HCT116 (cell line): ENCODE results near the gene LINGO3. TPM values are rescaled to one million over a fixed set of nuclear protein-coding genes. Genes with fewer than 3 reads are reported as not detected.

ENCODE experiments used
- ATAC-seq: fragments of 200-7000 bp; cut with Tn5 transposase; 2 replicates; pipeline ENCODE4 v1.9.1; 2020; ENCODE audit warnings: mild to moderate bottlenecking, moderate library complexity
- BruUV-seq: library from RNA; stranded (reverse); fragments of 400-500 nt; replicated peaks from 2 replicates; lab custom pipeline; 2021; lab: Mats Ljungman, UMichigan
- CTCF ChIA-PET: fragments of 300-600 bp; sonication (Branson Sonifier 250); formaldehyde crosslinking; loops from one replicate; lab custom pipeline; 2021; ENCODE audit warnings: antibody characterized with exemption; lab: Charles Lee
- POLR2A ChIA-PET: fragments of 300-600, 350-600 bp; sonication (Branson Sonifier 250); formaldehyde crosslinking; loops from one replicate; lab custom pipeline; 2021; ENCODE audit warnings: antibody characterized with exemption; lab: Charles Lee
- RAD21 ChIA-PET, 2 experiments: fragments of 300-600 bp; sonication (Branson Sonifier 250); formaldehyde crosslinking; loops; one replicate each; lab custom pipeline; 2023; ENCODE audit warnings: low total read pairs in 2 of 2; ENCODE audit not compliant: uncharacterized antibody in 2 of 2, unreplicated experiment in 2 of 2, low non-redundant PET in 1 of 2; lab: Charles Lee
- DNase-seq: peaks from one replicate; pipeline ENCODE4 v3.0.0-alpha.2; 2010; ENCODE audit warnings: low read depth, low spot score
- H2AFZ ChIP-seq: fragments of 200-600 bp; shearing (Covaris generic), sonication (generic); 2 replicates; pipeline ENCODE4 v1.6.1; 2017; ENCODE audit warnings: low read depth, mixed run types, mixed read lengths, antibody characterized with exemption, low read length; ENCODE audit not compliant: poor library complexity, severe bottlenecking
- H3K27ac ChIP-seq: 2 replicates; pipeline ENCODE4 v1.5.1; 2012; ENCODE audit warnings: low read depth, low read length
- H3K27me3 ChIP-seq: fragments of 200-600 bp; sonication (generic); 2 replicates; pipeline ENCODE4 v1.6.1; 2016; ENCODE audit warnings: mixed run types, low read length, mixed read lengths; ENCODE audit not compliant: insufficient read depth
- H3K36me3 ChIP-seq, 2 experiments: fragments of 200-500 bp in 1 of 2; fragments of 200-600 bp in 1 of 2; sonication (Bioruptor generic) in 1 of 2; sonication (generic) in 1 of 2; 2 replicates each; pipeline versions ENCODE4 v1.5.1 to v1.6.1; 2014 to 2016; ENCODE audit warnings: low read length in 2 of 2, inconsistent platforms in 1 of 2, mixed read lengths in 1 of 2, mixed run types in 1 of 2; ENCODE audit not compliant: insufficient read depth in 2 of 2, control insufficient read depth in 1 of 2
- H3K4me1 ChIP-seq, 2 experiments: fragments of 200-600 bp in 1 of 2; sonication (generic) in 1 of 2; 2 replicates each; pipeline versions ENCODE4 v1.5.1 to v1.6.1; 2012 to 2017; ENCODE audit warnings: low read length in 2 of 2, inconsistent platforms in 1 of 2, mild to moderate bottlenecking in 1 of 2, mixed read lengths in 1 of 2, mixed run types in 1 of 2, moderate library complexity in 1 of 2; ENCODE audit not compliant: insufficient read depth in 2 of 2, control insufficient read depth in 1 of 2
- H3K4me2 ChIP-seq: fragments of 200-600 bp; sonication (generic); 2 replicates; pipeline ENCODE4 v1.6.1; 2017; ENCODE audit warnings: mixed run types, low read length, mixed read lengths
- H3K4me3 ChIP-seq, 2 experiments: fragments of 200-600 bp in 1 of 2; sonication (generic) in 1 of 2; replicated peaks in 1 of 2; 2 replicates each; pipeline ENCODE4 v1.5.1; 2011 to 2016; ENCODE audit warnings: low read length in 2 of 2, control low read depth in 1 of 2, low read depth in 1 of 2, mild to moderate bottlenecking in 1 of 2, mixed read lengths in 1 of 2, mixed run types in 1 of 2
- H3K79me2 ChIP-seq: fragments of 200-600 bp; sonication (generic); 2 replicates; pipeline ENCODE4 v1.6.1; 2017; ENCODE audit warnings: mild to moderate bottlenecking, mixed run types, low read length, moderate library complexity, mixed read lengths; ENCODE audit not compliant: insufficient read depth
- H3K9ac ChIP-seq: fragments of 200-600 bp; sonication (generic); 2 replicates; pipeline ENCODE4 v1.6.1; 2016; ENCODE audit warnings: low read length, mixed read lengths
- H3K9me2 ChIP-seq: fragments of 200-600 bp; sonication (generic), shearing (Covaris generic); 2 replicates; pipeline ENCODE4 v1.6.1; 2017; ENCODE audit warnings: mixed run types, mild to moderate bottlenecking, moderate library complexity; ENCODE audit not compliant: insufficient read depth
- H3K9me3 ChIP-seq, 2 experiments: fragments of 200-500 bp in 1 of 2; fragments of 200-600 bp in 1 of 2; sonication (Bioruptor generic) in 1 of 2; sonication (generic) in 1 of 2; 2 replicates each; pipeline ENCODE4 v1.6.1; 2014 to 2017; ENCODE audit warnings: low read length in 2 of 2, mixed read lengths in 2 of 2, inconsistent platforms in 1 of 2, low read depth in 1 of 2, mild to moderate bottlenecking in 1 of 2, mixed run types in 1 of 2, moderate library complexity in 1 of 2; ENCODE audit not compliant: control insufficient read depth in 1 of 2, insufficient read depth in 1 of 2
- H4K20me1 ChIP-seq: fragments of 200-600 bp; sonication (generic), shearing (Covaris generic); 2 replicates; pipeline ENCODE4 v1.6.1; 2017; ENCODE audit warnings: mixed run types, mild to moderate bottlenecking, moderate library complexity; ENCODE audit not compliant: insufficient read depth
- EGR1 ChIP-seq: IDR thresholded peaks from 2 replicates; pipeline ENCODE4 v1.6.1; 2012; ENCODE audit warnings: low read depth
- EZH2 ChIP-seq: fragments of 200-600 bp; sonication (generic); IDR thresholded peaks from 2 replicates; pipeline ENCODE4 v1.6.1; 2017; ENCODE audit warnings: antibody characterized with exemption, mixed run types
- EZH2phosphoT487 ChIP-seq: fragments of 200-600 bp; IDR thresholded peaks from 2 replicates; pipeline ENCODE4 v1.6.1; 2018; ENCODE audit warnings: antibody characterized with exemption, borderline replicate concordance
- POLR2AphosphoS5 ChIP-seq: IDR thresholded peaks from 2 replicates; pipeline ENCODE4 v1.6.1; 2011; ENCODE audit warnings: mild to moderate bottlenecking, low read depth, low read length, moderate library complexity
- RAD21 ChIP-seq: IDR thresholded peaks from 2 replicates; pipeline ENCODE4 v1.6.1; 2012; ENCODE audit warnings: low read depth, mild to moderate bottlenecking
- SIN3A ChIP-seq: IDR thresholded peaks from 2 replicates; pipeline ENCODE4 v1.6.1; 2012; ENCODE audit warnings: low read depth
- ZFX ChIP-seq: fragments of 450-650 bp; IDR thresholded peaks from 2 replicates; pipeline ENCODE4 v1.6.1; 2017
- intact Hi-C: fragments of 100-400 bp; cut with micrococcal nuclease; formaldehyde crosslinking; loops from 2 replicates; pipeline ENCODE4 v1.10.0; 2022
- total RNA-seq: library from RNA; stranded (reverse); gene quantifications from one replicate; pipeline ENCODE4 v1.2.1, GENCODE V29; 2021; ENCODE audit not compliant: unreplicated experiment
- TF ChIP-seq, protein P1 (sequence below), 3 experiments: fragments of 200-600 bp in 1 of 3; sonication (generic) in 1 of 3; IDR thresholded peaks in 2 of 3; conservative IDR thresholded peaks in 1 of 3; 2 replicates each; pipeline ENCODE4 v1.5.1; 2012 to 2017; ENCODE audit warnings: low read depth in 2 of 3, low read length in 2 of 3, antibody characterized with exemption in 1 of 3, borderline replicate concordance in 1 of 3, control low read depth in 1 of 3, mild to moderate bottlenecking in 1 of 3, mixed read lengths in 1 of 3, mixed run types in 1 of 3, moderate library complexity in 1 of 3; ENCODE audit not compliant: insufficient read depth in 1 of 3
- TF ChIP-seq, protein P2 (sequence below): IDR thresholded peaks from 2 replicates; pipeline ENCODE4 v1.6.1; 2012

Gene LINGO3
- total RNA-seq, 1 experiment from 2014 or later: not detected

DNA sequence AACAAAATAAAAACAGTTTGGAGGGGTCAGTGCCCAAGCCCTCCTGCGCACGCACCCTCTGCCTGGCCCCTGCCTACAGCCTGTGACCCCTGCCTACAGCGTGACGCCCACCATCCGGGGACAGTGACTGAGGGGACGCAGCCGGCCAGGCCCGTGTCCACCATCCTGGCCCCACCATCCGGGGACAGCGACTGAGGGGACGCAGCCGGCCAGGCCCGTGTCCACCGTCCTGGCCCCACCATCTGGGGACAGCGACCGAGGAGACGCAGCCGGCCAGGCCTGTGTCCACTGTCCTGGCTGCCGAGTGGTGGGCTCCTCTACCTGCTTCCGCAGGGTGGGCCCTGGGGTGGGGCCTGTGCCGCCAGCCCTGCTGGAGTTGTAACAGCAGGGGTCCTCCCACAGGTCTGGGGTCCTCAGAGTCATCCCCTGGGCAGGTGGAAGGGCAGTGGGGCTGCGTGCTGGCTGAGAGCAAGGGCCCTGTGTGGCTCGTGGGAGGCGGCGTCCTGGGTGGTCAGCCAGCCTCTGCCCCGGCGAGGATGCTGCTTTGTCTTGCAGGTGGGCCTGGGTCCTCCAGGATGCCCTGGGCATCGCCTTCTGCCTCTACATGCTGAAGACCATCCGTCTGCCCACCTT lies 34.8 kb upstream of the LINGO3 start:
- ChIA-PET RAD21 (no interaction called here), POLR2A (no interaction called here), CTCF (no interaction called here)
- no peak for DNase-seq
- Histone ChIP-seq H3K4me3 (no peak overlapping the region), H3K79me2 (no peaks in the 10 kb centered on the region), H3K27me3 (no peaks in the 10 kb centered on the region), H3K27ac (no peak overlapping the region), H3K9me2 (no peaks in the 10 kb centered on the region), H3K9me3 (no peaks in the 10 kb centered on the region), H2AFZ (no peak overlapping the region), H3K4me1 (peaks cover 5 to 8% of the 10 kb centered on the region in 2 experiments; a peak in 3 of 4 replicates), H4K20me1 (no peaks in the 10 kb centered on the region), H3K4me2 (no peak overlapping the region), H3K9ac (no peak overlapping the region), H3K36me3 (no peaks in the 10 kb centered on the region)
- no TSS peak for BruUV-seq
- no peak for ATAC-seq
- TF ChIP-seq, protein P1, sequence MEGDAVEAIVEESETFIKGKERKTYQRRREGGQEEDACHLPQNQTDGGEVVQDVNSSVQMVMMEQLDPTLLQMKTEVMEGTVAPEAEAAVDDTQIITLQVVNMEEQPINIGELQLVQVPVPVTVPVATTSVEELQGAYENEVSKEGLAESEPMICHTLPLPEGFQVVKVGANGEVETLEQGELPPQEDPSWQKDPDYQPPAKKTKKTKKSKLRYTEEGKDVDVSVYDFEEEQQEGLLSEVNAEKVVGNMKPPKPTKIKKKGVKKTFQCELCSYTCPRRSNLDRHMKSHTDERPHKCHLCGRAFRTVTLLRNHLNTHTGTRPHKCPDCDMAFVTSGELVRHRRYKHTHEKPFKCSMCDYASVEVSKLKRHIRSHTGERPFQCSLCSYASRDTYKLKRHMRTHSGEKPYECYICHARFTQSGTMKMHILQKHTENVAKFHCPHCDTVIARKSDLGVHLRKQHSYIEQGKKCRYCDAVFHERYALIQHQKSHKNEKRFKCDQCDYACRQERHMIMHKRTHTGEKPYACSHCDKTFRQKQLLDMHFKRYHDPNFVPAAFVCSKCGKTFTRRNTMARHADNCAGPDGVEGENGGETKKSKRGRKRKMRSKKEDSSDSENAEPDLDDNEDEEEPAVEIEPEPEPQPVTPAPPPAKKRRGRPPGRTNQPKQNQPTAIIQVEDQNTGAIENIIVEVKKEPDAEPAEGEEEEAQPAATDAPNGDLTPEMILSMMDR (IDR thresholded peaks at IDR 0.05 in 2 of 3, conservative IDR thresholded peaks at IDR 0.05 in 1 of 3; ENCODE audit: borderline replicate concordance in 1 of 3, insufficient read depth in 1 of 3, low read depth in 2 of 3, low read length in 2 of 3): no peak
- TF ChIP-seq SIN3A: no peak
- TF ChIP-seq ZFX: no peak
- no peak for TF ChIP-seq EZH2phosphoT487
- no peak for TF ChIP-seq RAD21
- TF ChIP-seq EGR1: no peak
- no peak for TF ChIP-seq EZH2
- TF ChIP-seq, protein P2, sequence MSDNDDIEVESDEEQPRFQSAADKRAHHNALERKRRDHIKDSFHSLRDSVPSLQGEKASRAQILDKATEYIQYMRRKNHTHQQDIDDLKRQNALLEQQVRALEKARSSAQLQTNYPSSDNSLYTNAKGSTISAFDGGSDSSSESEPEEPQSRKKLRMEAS: no peak
- no peak for TF ChIP-seq POLR2AphosphoS5
- intact Hi-C loops: no loop called here
